Loucy (cell line): Measurements from ENCODE around the gene PTGES.

Experiments used
- H2AFZ ChIP-seq: fragments of 200-600 bp; sonication (generic); 2 replicates; pipeline ENCODE4 v1.6.0; 2016; ENCODE audit warnings: antibody characterized with exemption, mild to moderate bottlenecking, low read length, moderate library complexity
- H3F3A ChIP-seq: fragments of 200-600 bp; 2 replicates; pipeline ENCODE4 v1.6.0; 2016; ENCODE audit warnings: antibody characterized with exemption, low read depth, mild to moderate bottlenecking
- H3K27me3 ChIP-seq: fragments of 200-600 bp; sonication (generic); 2 replicates; pipeline ENCODE4 v1.6.1; 2014; ENCODE audit warnings: low read length, mild to moderate bottlenecking; ENCODE audit not compliant: insufficient read depth, poor library complexity, severe bottlenecking
- H3K36me3 ChIP-seq: fragments of 200-600 bp; sonication (generic); 2 replicates; pipeline ENCODE4 v1.6.1; 2016; ENCODE audit warnings: low read length; ENCODE audit not compliant: insufficient read depth
- H3K4me1 ChIP-seq: fragments of 200-600 bp; sonication (generic); 2 replicates; pipeline ENCODE4 v1.5.1; 2014; ENCODE audit warnings: low read length, mild to moderate bottlenecking; ENCODE audit not compliant: insufficient read depth, poor library complexity, severe bottlenecking
- H3K4me2 ChIP-seq: fragments of 200-600 bp; sonication (generic); 2 replicates; pipeline ENCODE4 v1.6.0; 2014; ENCODE audit warnings: antibody characterized with exemption, low read length, low read depth, mild to moderate bottlenecking; ENCODE audit not compliant: poor library complexity, severe bottlenecking
- H3K4me3 ChIP-seq: fragments of 200-600 bp; sonication (generic); 2 replicates; pipeline ENCODE4 v1.5.1; 2014; ENCODE audit warnings: low read length, mild to moderate bottlenecking, mixed read lengths; ENCODE audit not compliant: poor library complexity, severe bottlenecking
- H3K79me2 ChIP-seq: fragments of 200-600 bp; sonication (generic); 2 replicates; pipeline ENCODE4 v1.6.1; 2014; ENCODE audit warnings: low read length; ENCODE audit not compliant: insufficient read depth
- H3K9ac ChIP-seq: fragments of 200-600 bp; sonication (generic); 2 replicates; pipeline ENCODE4 v1.6.0; 2014; ENCODE audit warnings: mild to moderate bottlenecking, low read depth, low read length, moderate library complexity; ENCODE audit not compliant: poor library complexity, severe bottlenecking
- H3K9me2 ChIP-seq: fragments of 200-600 bp; sonication (generic); replicated peaks from 2 replicates; pipeline ENCODE4 v1.6.1; 2016; ENCODE audit warnings: low read depth, low read length, mixed read lengths
- H3K9me3 ChIP-seq: fragments of 200-600 bp; sonication (generic); 2 replicates; pipeline ENCODE4 v1.6.1; 2014; ENCODE audit warnings: mild to moderate bottlenecking, antibody characterized with exemption, low read length, low read depth; ENCODE audit not compliant: insufficient read depth
- H4K20me1 ChIP-seq: fragments of 200-600 bp; sonication (generic); 2 replicates; pipeline ENCODE4 v1.6.0; 2014; ENCODE audit warnings: antibody characterized with exemption, low read length, mild to moderate bottlenecking; ENCODE audit not compliant: insufficient read depth, poor library complexity, severe bottlenecking
- CTCF ChIP-seq: fragments of 200-600 bp; sonication (generic); conservative IDR thresholded peaks from 2 replicates; pipeline ENCODE4 v1.5.1; 2014; ENCODE audit warnings: mild to moderate bottlenecking, antibody characterized with exemption, low read length
- EZH2phosphoT487 ChIP-seq: fragments of 200-600 bp; IDR thresholded peaks from 2 replicates; pipeline ENCODE4 v1.6.1; 2018; ENCODE audit warnings: antibody characterized with exemption, mild to moderate bottlenecking, moderate library complexity, borderline replicate concordance

PTGES gene

DNA sequence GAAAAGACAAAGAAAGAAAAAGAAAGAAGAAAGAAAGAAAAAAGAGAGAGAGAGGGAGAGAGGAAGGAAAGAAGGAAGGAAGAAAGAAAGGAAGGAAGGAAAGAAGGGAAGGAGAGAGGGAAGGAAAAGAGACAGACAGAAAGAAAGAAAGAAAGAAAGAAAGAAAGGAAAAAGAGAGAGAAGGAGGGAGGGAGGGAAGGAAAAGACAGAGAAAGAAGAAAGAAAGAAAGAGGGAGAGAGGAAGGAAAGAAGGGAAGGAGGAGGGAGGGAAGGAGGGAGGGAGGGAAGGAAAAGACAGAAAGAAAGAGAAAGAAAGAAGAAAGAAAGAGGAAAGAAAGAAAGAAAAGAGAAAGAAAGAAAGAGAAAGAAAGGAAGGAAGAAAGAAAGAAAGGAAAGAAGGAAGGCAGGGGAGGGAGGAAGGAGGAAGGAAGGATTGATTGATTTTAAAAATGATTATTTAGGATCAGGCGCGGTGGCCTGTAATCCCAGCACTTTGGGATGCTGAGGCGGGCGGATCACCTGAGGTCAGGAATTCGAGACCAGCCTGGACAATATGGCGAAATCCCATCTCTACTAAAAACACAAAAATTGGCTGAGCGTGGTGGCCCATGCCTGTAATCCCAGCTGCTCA lies 26.8 kb upstream of the PTGES start:
- H3K4me3 ChIP-seq, result no peak overlapping the region
- TF ChIP-seq CTCF (no peak), EZH2phosphoT487 (no peak)
- no peaks in the 10 kb centered on the region for H3K9me3 ChIP-seq
- H3K4me2 ChIP-seq, result no peak overlapping the region
- no peak overlapping the region for H2AFZ ChIP-seq
- no peak overlapping the region for H3K9ac ChIP-seq
- no peaks in the 10 kb centered on the region for H4K20me1 ChIP-seq
- H3K79me2 ChIP-seq, result no peaks in the 10 kb centered on the region
- peaks cover 11% of the 10 kb centered on the region for H3K4me1 ChIP-seq
- no peaks in the 10 kb centered on the region for H3K27me3 ChIP-seq
- H3F3A ChIP-seq, result no peaks in the 10 kb centered on the region
- H3K9me2 ChIP-seq, result no peaks in the 10 kb centered on the region
- no peaks in the 10 kb centered on the region for H3K36me3 ChIP-seq

GRCh38 chr9:129778469-129778868 lies 25.6 kb upstream of the PTGES start:
- peaks cover 11% of the 10 kb centered on the region for H3K4me1 ChIP-seq
- H3K9me3 ChIP-seq, result no peaks in the 10 kb centered on the region
- TF ChIP-seq EZH2phosphoT487, result no peak
- TF ChIP-seq CTCF, result no peak
- H3K9me2 ChIP-seq, result no peaks in the 10 kb centered on the region
- H3K27me3 ChIP-seq, result no peaks in the 10 kb centered on the region
- H3F3A ChIP-seq, result no peaks in the 10 kb centered on the region
- no peaks in the 10 kb centered on the region for H3K79me2 ChIP-seq
- H3K4me2 ChIP-seq, result no peak overlapping the region
- H2AFZ ChIP-seq, result no peak overlapping the region
- no peak overlapping the region for H3K9ac ChIP-seq
- no peak overlapping the region for H3K4me3 ChIP-seq
- no peaks in the 10 kb centered on the region for H4K20me1 ChIP-seq
- H3K36me3 ChIP-seq, result no peaks in the 10 kb centered on the region

DNA sequence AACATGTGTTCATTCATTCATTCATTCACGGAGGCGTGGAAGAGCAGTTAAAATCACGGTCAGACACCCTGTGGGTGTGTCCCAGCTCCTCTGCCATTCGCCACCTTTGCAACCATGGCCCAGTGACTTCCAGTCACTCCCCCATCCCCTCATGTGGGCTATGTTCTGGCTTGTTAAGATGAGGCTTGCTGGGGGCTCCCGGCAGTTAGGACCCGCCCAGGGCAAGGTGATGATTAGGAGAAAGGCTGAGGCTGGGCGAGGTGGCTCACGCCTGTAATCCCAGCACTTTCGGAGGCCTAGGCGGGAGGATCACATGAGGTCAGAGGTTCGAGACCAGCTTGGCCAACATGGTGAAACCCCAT lies 24.9 kb upstream of the PTGES start:
- H3K4me2 ChIP-seq, result peak overlapping the region; percentile 70
- no peaks in the 10 kb centered on the region for H4K20me1 ChIP-seq
- H3K9me3 ChIP-seq, result no peaks in the 10 kb centered on the region
- TF ChIP-seq EZH2phosphoT487 (no peak), CTCF (no peak)
- H3K36me3 ChIP-seq, result no peaks in the 10 kb centered on the region
- H3K4me1 ChIP-seq, result peaks cover 11% of the 10 kb centered on the region
- no peaks in the 10 kb centered on the region for H3K9me2 ChIP-seq
- H3K4me3 ChIP-seq, result peak overlapping the region; percentile 1
- H3K79me2 ChIP-seq, result no peaks in the 10 kb centered on the region
- no peak overlapping the region for H3K9ac ChIP-seq
- H2AFZ ChIP-seq, result no peak overlapping the region
- H3K27me3 ChIP-seq, result no peaks in the 10 kb centered on the region
- no peaks in the 10 kb centered on the region for H3F3A ChIP-seq
